Mammary epithelial cell (primary cell): ENCODE results near the gene FERMT1.

ENCODE experiments used
- EZH2 ChIP-seq: IDR thresholded peaks from 2 replicates; pipeline ENCODE4 v1.6.1; 2012; ENCODE audit warnings: low read length, inconsistent platforms, borderline replicate concordance
- TF ChIP-seq, protein P1 (sequence below), 2 donors: IDR thresholded peaks in 1 of 2; conservative IDR thresholded peaks in 1 of 2; 2 replicates each; pipeline ENCODE4 v1.5.1; 2011 to 2012; ENCODE audit warnings: inconsistent platforms in 2 of 2, low read length in 2 of 2, mild to moderate bottlenecking in 2 of 2, control low read depth in 1 of 2, low read depth in 1 of 2; ENCODE audit not compliant: insufficient read depth in 1 of 2; ENCODE audit errors: extremely low read depth in 1 of 2

DNA sequence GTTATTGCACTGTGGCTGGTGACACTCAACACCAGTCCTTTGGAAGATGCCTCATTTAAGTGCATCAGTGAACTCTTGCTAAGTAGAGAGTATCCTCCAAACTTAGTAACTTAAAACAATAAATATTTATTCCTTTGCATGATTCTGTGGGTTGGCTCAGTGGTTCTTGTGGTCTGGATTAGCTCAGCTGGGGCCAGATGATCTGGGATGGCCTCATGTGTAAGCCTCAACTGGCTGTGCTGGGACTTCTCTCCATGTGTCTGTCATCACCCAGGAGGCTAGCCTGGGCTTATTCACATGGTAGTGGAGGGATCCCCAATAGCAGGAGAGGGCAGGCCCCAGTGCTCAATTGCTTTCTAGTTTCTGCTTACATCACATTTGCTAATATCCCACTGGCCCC is 77.3 kb downstream of the FERMT1 start:
- TF ChIP-seq, protein P1, sequence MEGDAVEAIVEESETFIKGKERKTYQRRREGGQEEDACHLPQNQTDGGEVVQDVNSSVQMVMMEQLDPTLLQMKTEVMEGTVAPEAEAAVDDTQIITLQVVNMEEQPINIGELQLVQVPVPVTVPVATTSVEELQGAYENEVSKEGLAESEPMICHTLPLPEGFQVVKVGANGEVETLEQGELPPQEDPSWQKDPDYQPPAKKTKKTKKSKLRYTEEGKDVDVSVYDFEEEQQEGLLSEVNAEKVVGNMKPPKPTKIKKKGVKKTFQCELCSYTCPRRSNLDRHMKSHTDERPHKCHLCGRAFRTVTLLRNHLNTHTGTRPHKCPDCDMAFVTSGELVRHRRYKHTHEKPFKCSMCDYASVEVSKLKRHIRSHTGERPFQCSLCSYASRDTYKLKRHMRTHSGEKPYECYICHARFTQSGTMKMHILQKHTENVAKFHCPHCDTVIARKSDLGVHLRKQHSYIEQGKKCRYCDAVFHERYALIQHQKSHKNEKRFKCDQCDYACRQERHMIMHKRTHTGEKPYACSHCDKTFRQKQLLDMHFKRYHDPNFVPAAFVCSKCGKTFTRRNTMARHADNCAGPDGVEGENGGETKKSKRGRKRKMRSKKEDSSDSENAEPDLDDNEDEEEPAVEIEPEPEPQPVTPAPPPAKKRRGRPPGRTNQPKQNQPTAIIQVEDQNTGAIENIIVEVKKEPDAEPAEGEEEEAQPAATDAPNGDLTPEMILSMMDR (conservative IDR thresholded peaks at IDR 0.05 in 1 of 2, IDR thresholded peaks at IDR 0.05 in 1 of 2; ENCODE audit: extremely low read depth in 1 of 2, insufficient read depth in 1 of 2, low read depth in 1 of 2, low read length in 2 of 2) = no peak
- no peak for TF ChIP-seq EZH2
